Fibroblast of lung (primary cell): ENCODE results near the gene PTPN5.

Source experiments
- EZH2 ChIP-seq: IDR thresholded peaks from 2 replicates; pipeline ENCODE4 v1.5.1; 2012; ENCODE audit warnings: low read length, control low read depth, mild to moderate bottlenecking; ENCODE audit errors: missing control alignments
- TF ChIP-seq, protein P1 (sequence below), 2 donors: IDR thresholded peaks in 1 of 2; conservative IDR thresholded peaks in 1 of 2; 1 replicate in 1 of 2; 2 replicates in 1 of 2; pipeline ENCODE4 v1.5.1; 2011 to 2012; ENCODE audit warnings: low read length in 2 of 2, control low read depth in 1 of 2, inconsistent platforms in 1 of 2, low read depth in 1 of 2, mild to moderate bottlenecking in 1 of 2

DNA sequence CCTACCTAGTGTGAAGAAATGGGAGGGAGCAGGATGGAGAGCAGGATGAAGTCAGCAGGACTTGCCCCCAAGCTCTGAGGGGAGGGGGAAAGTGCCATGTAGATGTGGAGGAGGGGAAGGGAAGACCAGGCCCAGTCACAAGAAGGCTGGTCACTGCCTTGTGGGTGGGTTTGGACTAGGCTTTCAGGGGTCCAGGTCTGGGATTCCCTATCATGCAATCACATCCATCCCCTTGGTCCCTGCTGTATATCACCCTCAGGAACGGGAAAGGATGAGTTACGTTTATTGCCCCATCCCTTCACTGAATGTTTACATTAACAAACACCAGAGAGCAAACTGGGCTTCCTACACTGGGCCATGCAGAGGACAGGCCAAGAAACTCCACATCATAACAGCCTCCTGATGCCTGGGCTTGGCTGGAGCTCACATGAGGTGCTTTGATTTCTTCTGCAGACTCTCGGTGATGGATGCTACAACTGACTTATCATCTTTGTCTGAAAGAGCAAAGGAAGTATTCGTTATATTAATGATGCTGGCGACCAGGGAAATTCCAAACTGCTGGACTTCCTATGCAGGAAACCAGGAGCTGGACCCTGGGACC lies 87.5 kb downstream of the PTPN5 start:
- TF ChIP-seq, protein P1, sequence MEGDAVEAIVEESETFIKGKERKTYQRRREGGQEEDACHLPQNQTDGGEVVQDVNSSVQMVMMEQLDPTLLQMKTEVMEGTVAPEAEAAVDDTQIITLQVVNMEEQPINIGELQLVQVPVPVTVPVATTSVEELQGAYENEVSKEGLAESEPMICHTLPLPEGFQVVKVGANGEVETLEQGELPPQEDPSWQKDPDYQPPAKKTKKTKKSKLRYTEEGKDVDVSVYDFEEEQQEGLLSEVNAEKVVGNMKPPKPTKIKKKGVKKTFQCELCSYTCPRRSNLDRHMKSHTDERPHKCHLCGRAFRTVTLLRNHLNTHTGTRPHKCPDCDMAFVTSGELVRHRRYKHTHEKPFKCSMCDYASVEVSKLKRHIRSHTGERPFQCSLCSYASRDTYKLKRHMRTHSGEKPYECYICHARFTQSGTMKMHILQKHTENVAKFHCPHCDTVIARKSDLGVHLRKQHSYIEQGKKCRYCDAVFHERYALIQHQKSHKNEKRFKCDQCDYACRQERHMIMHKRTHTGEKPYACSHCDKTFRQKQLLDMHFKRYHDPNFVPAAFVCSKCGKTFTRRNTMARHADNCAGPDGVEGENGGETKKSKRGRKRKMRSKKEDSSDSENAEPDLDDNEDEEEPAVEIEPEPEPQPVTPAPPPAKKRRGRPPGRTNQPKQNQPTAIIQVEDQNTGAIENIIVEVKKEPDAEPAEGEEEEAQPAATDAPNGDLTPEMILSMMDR (conservative IDR thresholded peaks at IDR 0.05 in 1 of 2, IDR thresholded peaks at IDR 0.05 in 1 of 2; ENCODE audit: low read depth in 1 of 2, low read length in 2 of 2): no peak
- no peak for TF ChIP-seq EZH2
